Mesothelial cell of epicardium (in vitro differentiated cells): ENCODE measurements around the gene LOXL1. TPM values are rescaled to one million over a fixed set of nuclear protein-coding genes. Genes with fewer than 3 reads are reported as not detected.

Source experiments
- DNase-seq, 2 experiments: peaks; one replicate each; pipeline ENCODE4 v3.0.0; 2021; ENCODE audit warnings: low spot score in 2 of 2; ENCODE audit not compliant: unreplicated experiment in 2 of 2
- H3K27ac Mint-ChIP-seq: 2 replicates; pipeline ENCODE4 v1.8.0; 2021; ENCODE audit warnings: mixed read lengths
- H3K27me3 Mint-ChIP-seq: 2 replicates; pipeline ENCODE4 v1.8.0; 2021; ENCODE audit warnings: low read depth, mixed read lengths
- H3K36me3 Mint-ChIP-seq: 2 replicates; pipeline ENCODE4 v1.8.0; 2021; ENCODE audit warnings: mixed read lengths
- H3K4me1 Mint-ChIP-seq: 2 replicates; pipeline ENCODE4 v1.8.0; 2021; ENCODE audit warnings: mixed read lengths
- H3K4me3 Mint-ChIP-seq: 2 replicates; pipeline ENCODE4 v1.8.0; 2021; ENCODE audit warnings: mild to moderate bottlenecking, moderate library complexity, mixed read lengths
- H3K9me3 Mint-ChIP-seq: 2 replicates; pipeline ENCODE4 v1.8.0; 2021; ENCODE audit warnings: mixed read lengths
- total RNA-seq: library from RNA; stranded (reverse); gene quantifications from 3 replicates; pipeline ENCODE4 v1.2.1, GENCODE V29; 2021
- TF ChIP-seq, protein P1 (sequence below): fragments of 200-600 bp; sonication (generic); IDR thresholded peaks from one replicate; pipeline ENCODE4 v1.5.0; 2021; ENCODE audit warnings: antibody characterized with exemption; ENCODE audit not compliant: unreplicated experiment

The LOXL1 gene
- total RNA-seq, 1 donor from 2014 or later = 62.9 TPM

DNA sequence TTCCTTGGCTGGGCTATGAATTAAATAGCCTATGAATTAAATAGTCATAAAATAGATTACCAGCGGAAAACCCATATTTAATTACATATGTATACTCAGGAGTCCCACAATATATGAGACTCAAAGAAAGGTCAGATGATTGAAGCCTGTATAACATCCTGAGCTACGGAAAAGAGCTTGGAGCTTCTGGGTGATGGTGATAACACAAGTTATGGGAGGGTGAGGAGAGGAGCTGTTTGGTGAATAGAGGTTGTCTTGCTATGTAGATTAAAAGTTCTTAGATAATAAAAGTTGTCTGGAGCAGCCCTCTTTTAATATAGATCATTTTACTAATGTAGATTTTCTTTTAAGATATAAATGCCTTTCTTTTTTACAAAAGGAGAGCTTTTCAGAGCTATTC is 70.0 kb downstream of the LOXL1 start:
- H3K4me3 Mint-ChIP-seq = peak overlapping the region; percentile 89

DNA sequence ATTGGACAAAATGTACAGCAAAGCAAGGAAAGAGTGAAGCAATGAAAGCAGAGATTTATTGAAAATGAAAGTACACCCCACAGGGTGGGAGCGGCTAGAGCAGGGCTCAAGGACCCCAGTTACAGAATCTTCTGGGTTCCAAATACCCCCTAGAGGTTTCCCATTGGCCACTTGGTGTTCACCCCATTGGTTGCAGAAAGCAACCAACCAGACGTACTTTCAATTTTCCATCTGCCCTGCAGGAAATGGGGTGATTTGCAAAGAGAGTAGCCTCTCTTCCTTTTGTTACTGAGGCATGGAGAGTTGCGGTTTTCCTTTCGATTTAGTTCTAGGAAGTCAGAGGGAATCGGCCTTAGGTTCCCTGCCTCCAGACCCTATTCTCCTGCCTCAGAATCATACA is 70.7 kb downstream of the LOXL1 start:
- Mint-ChIP-seq H3K36me3 (peaks cover 2% of the 10 kb centered on the region), H3K27me3 (no peaks in the 10 kb centered on the region), H3K9me3 (no peaks in the 10 kb centered on the region), H3K4me3 (peak overlapping the region; percentile 9), H3K4me1 (peaks cover 32% of the 10 kb centered on the region), H3K27ac (peak overlapping the region; percentile 31)
- TF ChIP-seq, protein P1, sequence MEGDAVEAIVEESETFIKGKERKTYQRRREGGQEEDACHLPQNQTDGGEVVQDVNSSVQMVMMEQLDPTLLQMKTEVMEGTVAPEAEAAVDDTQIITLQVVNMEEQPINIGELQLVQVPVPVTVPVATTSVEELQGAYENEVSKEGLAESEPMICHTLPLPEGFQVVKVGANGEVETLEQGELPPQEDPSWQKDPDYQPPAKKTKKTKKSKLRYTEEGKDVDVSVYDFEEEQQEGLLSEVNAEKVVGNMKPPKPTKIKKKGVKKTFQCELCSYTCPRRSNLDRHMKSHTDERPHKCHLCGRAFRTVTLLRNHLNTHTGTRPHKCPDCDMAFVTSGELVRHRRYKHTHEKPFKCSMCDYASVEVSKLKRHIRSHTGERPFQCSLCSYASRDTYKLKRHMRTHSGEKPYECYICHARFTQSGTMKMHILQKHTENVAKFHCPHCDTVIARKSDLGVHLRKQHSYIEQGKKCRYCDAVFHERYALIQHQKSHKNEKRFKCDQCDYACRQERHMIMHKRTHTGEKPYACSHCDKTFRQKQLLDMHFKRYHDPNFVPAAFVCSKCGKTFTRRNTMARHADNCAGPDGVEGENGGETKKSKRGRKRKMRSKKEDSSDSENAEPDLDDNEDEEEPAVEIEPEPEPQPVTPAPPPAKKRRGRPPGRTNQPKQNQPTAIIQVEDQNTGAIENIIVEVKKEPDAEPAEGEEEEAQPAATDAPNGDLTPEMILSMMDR = no peak
- DNase-seq = no peak

More for the DNA sequence above, 70.0 kb downstream of the LOXL1 start:
- H3K9me3 Mint-ChIP-seq = no peaks in the 10 kb centered on the region
- H3K27me3 Mint-ChIP-seq = no peaks in the 10 kb centered on the region
- peak overlapping the region; percentile 56 for H3K27ac Mint-ChIP-seq
- peaks cover 2% of the 10 kb centered on the region for H3K36me3 Mint-ChIP-seq
- DNase-seq = no peak
- peaks cover 34% of the 10 kb centered on the region for H3K4me1 Mint-ChIP-seq
- TF ChIP-seq, protein P1 = no peak

DNA sequence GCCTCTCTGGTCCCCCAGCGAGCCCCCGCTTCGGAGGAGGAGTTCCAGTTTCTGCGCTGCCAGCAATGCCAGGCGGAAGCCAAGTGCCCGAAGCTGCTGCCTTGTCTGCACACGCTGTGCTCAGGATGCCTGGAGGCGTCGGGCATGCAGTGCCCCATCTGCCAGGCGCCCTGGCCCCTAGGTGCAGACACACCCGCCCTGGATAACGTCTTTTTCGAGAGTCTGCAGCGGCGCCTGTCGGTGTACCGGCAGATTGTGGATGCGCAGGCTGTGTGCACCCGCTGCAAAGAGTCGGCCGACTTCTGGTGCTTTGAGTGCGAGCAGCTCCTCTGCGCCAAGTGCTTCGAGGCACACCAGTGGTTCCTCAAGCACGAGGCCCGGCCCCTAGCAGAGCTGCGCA is 71.7 kb downstream of the LOXL1 start:
- no peak overlapping the region for H3K27ac Mint-ChIP-seq
- no peaks in the 10 kb centered on the region for H3K9me3 Mint-ChIP-seq
- H3K4me1 Mint-ChIP-seq = peaks cover 29% of the 10 kb centered on the region
- no peak for DNase-seq
- TF ChIP-seq, protein P1 = no peak
- H3K36me3 Mint-ChIP-seq = peaks cover 5% of the 10 kb centered on the region
- H3K27me3 Mint-ChIP-seq = no peaks in the 10 kb centered on the region
- H3K4me3 Mint-ChIP-seq = no peak overlapping the region

Other genes with a start within 250 kb of the LOXL1 start
- 174 to 179 TPM (median 178 TPM) in 3 replicates for gene CD276, start 242.1 kb upstream of the LOXL1 start, total RNA-seq
- 11.7 to 13.2 TPM (median 12.7 TPM) in 3 replicates for gene INSYN1, start 173.1 kb upstream of the LOXL1 start, total RNA-seq
- gene TBC1D21, start 52.9 kb upstream of the LOXL1 start, total RNA-seq = not detected in 3 replicates
- 11.1 to 13.7 TPM (median 11.9 TPM) in 3 replicates for gene STOML1, start 65.8 kb downstream of the LOXL1 start, total RNA-seq
- 41.2 to 45.3 TPM (median 43.6 TPM) in 3 replicates for gene PML, start 68.3 kb downstream of the LOXL1 start, total RNA-seq
- gene GOLGA6A, start 156.1 kb downstream of the LOXL1 start, total RNA-seq = 0.20 to 0.94 TPM (median 0.29 TPM) in 3 replicates
- 1.3 to 1.9 TPM (median 1.4 TPM) in 3 replicates for gene ISLR2, start 204.1 kb downstream of the LOXL1 start, total RNA-seq
- 59.8 to 66.8 TPM (median 64.9 TPM) in 3 replicates for gene ISLR, start 247.2 kb downstream of the LOXL1 start, total RNA-seq